Stomach (tissue), 4 donors: ENCODE data around the gene TUBGCP2.

Source experiments
- CTCF ChIP-seq, 7 experiments: fragments of 450-650 bp in 4 of 7; fragments of 200-600 bp in 3 of 7; sonication (generic) in 3 of 7; IDR thresholded peaks; one replicate each; pipeline ENCODE4 v1.5.1; 2016 to 2019; ENCODE audit warnings: antibody characterized with exemption in 7 of 7, control low read depth in 2 of 7, mild to moderate bottlenecking in 1 of 7
- POLR2A ChIP-seq, 4 donors: fragments of 450-650 bp; IDR thresholded peaks; one replicate each; pipeline ENCODE4 v1.6.1; 2016; ENCODE audit warnings: antibody characterized with exemption in 4 of 4, control low read depth in 2 of 4, mild to moderate bottlenecking in 1 of 4, moderate library complexity in 1 of 4

GRCh38 chr10:133289761-133290160 is 18.9 kb downstream of the TUBGCP2 start:
- TF ChIP-seq CTCF (IDR thresholded peaks at IDR 0.05), result no peak
- TF ChIP-seq POLR2A (IDR thresholded peaks at IDR 0.05), result no peak
